ENCODE measurements around the gene HES5. TPM values are rescaled to one million over a fixed set of nuclear protein-coding genes. Genes with fewer than 3 reads are reported as not detected.

The HES5 gene
- total RNA-seq, 2 donors from 2014 or later: 0.27 to 2.7 TPM

- ATAC-seq (ENCODE audit: insufficient number of reproducible peaks, low FRiP score, low read depth) (no peak), DNase-seq (ENCODE audit: low spot score) (no peak)
- Histone ChIP-seq H3K4me1 (ENCODE audit: control insufficient read depth in 1 of 2, low read depth in 2 of 2) (no peaks in the 10 kb centered on the region), H3K27me3 (replicated peaks; ENCODE audit: insufficient read depth) (no peaks in the 10 kb centered on the region), H3K4me3 (no peak overlapping the region), H3K36me3 (no peaks in the 10 kb centered on the region), H3K9me3 (no peaks in the 10 kb centered on the region), H3K27ac (no peak overlapping the region)
- TF ChIP-seq CTCF (IDR thresholded peaks at IDR 0.05): no peak
Measured at GRCh38 chr1:2480986-2481364, 49.1 kb downstream of the HES5 start.

GRCh38 chr1:2480236-2480985, 49.7 kb downstream of the HES5 start:
- Histone ChIP-seq H3K9me3 (no peaks in the 10 kb centered on the region), H3K27ac (no peak overlapping the region), H3K27me3 (replicated peaks; ENCODE audit: insufficient read depth) (no peaks in the 10 kb centered on the region), H3K36me3 (no peaks in the 10 kb centered on the region), H3K4me3 (no peak overlapping the region), H3K4me1 (ENCODE audit: control insufficient read depth in 1 of 2, low read depth in 2 of 2) (no peaks in the 10 kb centered on the region)
- TF ChIP-seq CTCF (IDR thresholded peaks at IDR 0.05): no peak
- no peak for DNase-seq (ENCODE audit: low spot score)
- no peak for ATAC-seq (ENCODE audit: insufficient number of reproducible peaks, low FRiP score, low read depth)

DNA sequence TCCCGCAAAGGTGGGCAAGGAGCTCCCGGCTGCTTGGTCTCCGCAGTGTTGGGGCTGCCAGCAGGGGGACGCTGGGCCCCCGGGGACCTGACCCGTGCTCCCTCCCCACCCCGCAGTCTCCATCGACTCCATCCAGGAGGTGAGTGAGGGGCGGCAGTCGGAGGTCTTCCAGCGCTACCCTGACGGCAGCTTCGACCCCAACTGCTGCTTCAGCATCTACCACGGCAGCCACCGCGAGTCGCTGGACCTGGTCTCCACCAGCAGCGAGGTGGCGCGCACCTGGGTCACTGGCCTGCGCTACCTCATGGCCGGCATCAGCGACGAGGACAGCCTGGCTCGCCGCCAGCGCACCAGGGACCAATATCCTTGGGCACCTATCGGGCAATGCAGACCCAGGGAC, 50.4 kb downstream of the HES5 start:
- DNase-seq (ENCODE audit: low spot score): no peak
- ATAC-seq (ENCODE audit: insufficient number of reproducible peaks, low FRiP score, low read depth): no peak
- no peaks in the 10 kb centered on the region for H3K36me3 ChIP-seq
- H3K27me3 ChIP-seq (replicated peaks; ENCODE audit: insufficient read depth): no peaks in the 10 kb centered on the region
- H3K27ac ChIP-seq: no peak overlapping the region
- no peak overlapping the region for H3K4me3 ChIP-seq
- no peak for TF ChIP-seq CTCF (IDR thresholded peaks at IDR 0.05)
- no peaks in the 10 kb centered on the region for H3K4me1 ChIP-seq (ENCODE audit: control insufficient read depth in 1 of 2, low read depth in 2 of 2)
- no peaks in the 10 kb centered on the region for H3K9me3 ChIP-seq

GRCh38 chr1:2479186-2479585, 50.9 kb downstream of the HES5 start:
- no peaks in the 10 kb centered on the region for H3K4me1 ChIP-seq (ENCODE audit: control insufficient read depth in 1 of 2, low read depth in 2 of 2)
- no peak for TF ChIP-seq CTCF (IDR thresholded peaks at IDR 0.05)
- H3K27ac ChIP-seq: no peak overlapping the region
- H3K36me3 ChIP-seq: no peaks in the 10 kb centered on the region
- ATAC-seq (ENCODE audit: insufficient number of reproducible peaks, low FRiP score, low read depth): no peak
- no peaks in the 10 kb centered on the region for H3K27me3 ChIP-seq (replicated peaks; ENCODE audit: insufficient read depth)
- no peaks in the 10 kb centered on the region for H3K9me3 ChIP-seq
- H3K4me3 ChIP-seq: no peak overlapping the region
- DNase-seq (ENCODE audit: low spot score): no peak

Other genes starting within 250 kb of the HES5 start
- gene MORN1, start 138.7 kb downstream of the HES5 start, total RNA-seq: 10 to 100 TPM in 1 of 2 donors, 1 to 10 TPM in 1; 7.1 to 13.8 TPM
- 10 to 100 TPM; 68.6 to 76.3 TPM for gene RER1, start 138.4 kb downstream of the HES5 start, total RNA-seq
- 10 to 100 TPM; 12.1 to 27.9 TPM for gene PEX10, start 117.7 kb downstream of the HES5 start, total RNA-seq
- gene PLCH2, start 54.0 kb downstream of the HES5 start, total RNA-seq: 1 to 10 TPM; 1.1 to 1.9 TPM
- 10 to 100 TPM; 27.1 to 32.0 TPM for gene PANK4, start 3.7 kb downstream of the HES5 start, total RNA-seq
- 10 to 100 TPM; 29.6 to 55.6 TPM for gene TNFRSF14, start 26.1 kb upstream of the HES5 start, total RNA-seq
- 10 to 100 TPM in 1 of 2 donors, 1 to 10 TPM in 1; 8.3 to 15.2 TPM for gene PRXL2B, start 56.5 kb upstream of the HES5 start, total RNA-seq
- not detected for gene MMEL1, start 102.8 kb upstream of the HES5 start, total RNA-seq

Data from thoracic aorta (tissue), 2 donors.